GM19467 (cell line): ENCODE data around the gene SLC15A4.
A peak's percentile ranks its signal among the peaks of the same experiment; 100 is the strongest.
"Not testable (repeated sequence)": the region's sequence is repeated elsewhere in the genome, so short reads cannot be mapped to it uniquely, and the experiment has no call there.

Source experiments
- ATAC-seq: cut with Tn5 transposase; IDR thresholded peaks from one replicate; pipeline ENCODE4 v1.9.1; 2021; ENCODE audit warnings: mild to moderate bottlenecking, moderate library complexity; ENCODE audit not compliant: unreplicated experiment

The SLC15A4 gene

GRCh38 chr12:128844031-128844635 lies 20.4 kb upstream of the SLC15A4 start:
- no peak for ATAC-seq

- ATAC-seq, result no peak
Measured at GRCh38 chr12:128843538-128843937, 19.8 kb upstream of the SLC15A4 start.

GRCh38 chr12:128842579-128842978 lies 18.8 kb upstream of the SLC15A4 start:
- ATAC-seq, result no peak

- peak; percentile 76 for ATAC-seq
Measured at GRCh38 chr12:128840862-128841468, 17.2 kb upstream of the SLC15A4 start.

GRCh38 chr12:128839885-128840284 lies 16.1 kb upstream of the SLC15A4 start:
- ATAC-seq, result not testable (repeated sequence)

- no peak for ATAC-seq
Measured at GRCh38 chr12:128833418-128833817, 9.7 kb upstream of the SLC15A4 start.

GRCh38 chr12:128830505-128830893 lies 6.7 kb upstream of the SLC15A4 start:
- ATAC-seq, result peak; percentile 41

- peak; percentile 93 for ATAC-seq
Measured at GRCh38 chr12:128829861-128830504, 6.2 kb upstream of the SLC15A4 start.

GRCh38 chr12:128827724-128828123 lies 4.0 kb upstream of the SLC15A4 start:
- ATAC-seq, result no peak

- no peak for ATAC-seq
Measured at GRCh38 chr12:128825835-128826234, 2.1 kb upstream of the SLC15A4 start.

GRCh38 chr12:128823216-128823915 lies 392 bp downstream of the SLC15A4 start:
- peak; percentile 5 for ATAC-seq

GRCh38 chr12:128820723-128821432 lies 2.9 kb downstream of the SLC15A4 start:
- ATAC-seq, result peak; percentile 64

GRCh38 chr12:128820253-128820652 lies 3.5 kb downstream of the SLC15A4 start:
- ATAC-seq, result no peak

GRCh38 chr12:128819293-128820144 lies 4.2 kb downstream of the SLC15A4 start:
- ATAC-seq, result no peak

GRCh38 chr12:128818065-128819022 lies 5.4 kb downstream of the SLC15A4 start:
- peak; percentile 28 for ATAC-seq

GRCh38 chr12:128817111-128818015 lies 6.4 kb downstream of the SLC15A4 start:
- peak; percentile 28 for ATAC-seq

GRCh38 chr12:128816643-128816920 lies 7.2 kb downstream of the SLC15A4 start:
- no peak for ATAC-seq
